Activated CD4-positive, alpha-beta T cell treated with anti-CD3 and anti-CD28 coated beads, Interleukin-2, amount 50 U/mL, for 16 hours (primary cell): ENCODE data around the gene PRKCE.

Experiments
- DNase-seq: peaks from one replicate; pipeline ENCODE4 v3.0.0-alpha.2; 2020

Gene PRKCE

DNA sequence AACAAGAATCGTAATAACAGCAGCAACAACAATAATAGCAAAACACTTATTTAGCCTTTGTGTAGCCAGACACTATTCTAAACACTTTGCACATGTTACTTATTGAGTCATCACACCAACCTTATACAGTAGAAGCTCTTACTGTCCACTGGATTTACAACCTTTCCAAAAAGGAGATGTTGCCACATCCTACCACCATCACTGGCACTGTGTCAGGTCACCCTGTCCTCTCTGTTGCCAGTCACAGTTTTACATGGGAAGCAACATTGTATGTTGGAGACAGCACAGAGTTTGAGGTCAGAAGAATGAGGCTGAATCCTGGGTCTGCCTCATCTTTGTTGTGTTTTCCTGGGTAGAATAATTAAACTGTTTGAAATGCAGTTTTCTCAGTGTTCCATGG lies 444.4 kb downstream of the PRKCE start:
- DNase-seq, result no peak

DNA sequence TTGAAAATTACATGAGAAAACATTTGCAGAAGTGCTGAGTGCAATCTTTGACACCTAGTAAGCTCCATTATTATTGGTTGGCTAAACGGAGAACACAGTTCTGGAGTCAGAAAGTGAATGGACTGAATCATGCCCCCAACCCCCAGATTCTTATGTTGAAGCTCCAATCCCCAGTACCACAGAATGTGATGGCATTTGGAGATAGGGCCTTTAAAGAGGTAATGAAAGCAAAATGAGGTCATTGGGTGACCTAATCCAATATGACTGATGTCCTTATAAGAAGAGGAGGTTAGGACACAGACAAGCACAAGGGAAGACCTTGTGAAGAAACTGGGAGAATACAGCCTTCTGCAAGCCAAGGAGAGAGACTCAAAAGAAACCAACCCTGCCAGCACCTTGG lies 444.8 kb downstream of the PRKCE start:
- no peak for DNase-seq

DNA sequence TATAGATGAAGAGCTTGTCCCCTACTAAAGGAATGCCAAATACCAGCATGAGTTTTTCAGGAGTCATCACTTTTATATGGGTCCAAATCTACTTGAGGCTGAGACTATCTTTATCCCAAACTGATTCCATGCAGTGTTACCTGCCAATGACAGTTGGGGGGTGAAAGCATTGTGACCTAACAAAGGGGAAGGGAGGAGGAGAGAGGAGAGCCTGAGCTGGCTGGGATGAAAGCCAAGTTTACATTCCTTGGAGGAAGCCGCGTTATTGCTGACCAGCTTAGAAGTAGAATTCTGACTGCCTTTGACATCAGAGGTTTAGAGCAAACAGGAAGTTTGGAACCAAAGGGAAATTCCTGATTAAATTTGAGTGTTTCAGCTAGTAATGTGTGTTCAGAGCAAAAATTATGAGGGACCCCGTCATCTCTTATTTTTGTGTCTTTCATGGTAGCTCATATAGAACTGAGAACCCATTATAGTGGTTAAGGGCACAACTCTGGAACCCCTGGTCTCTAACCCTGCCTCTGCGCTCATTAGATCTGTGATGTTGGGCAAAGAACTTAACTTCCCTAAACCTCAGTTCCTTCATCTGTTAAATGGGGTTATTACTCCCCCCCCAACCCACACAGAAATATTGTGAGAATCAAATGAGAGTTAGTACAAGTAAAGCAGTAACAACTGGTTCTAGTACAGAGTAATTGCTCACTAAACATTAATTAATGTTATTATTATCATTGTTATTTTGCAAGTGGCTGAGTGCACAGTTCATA lies 446.4 kb downstream of the PRKCE start:
- no peak for DNase-seq

DNA sequence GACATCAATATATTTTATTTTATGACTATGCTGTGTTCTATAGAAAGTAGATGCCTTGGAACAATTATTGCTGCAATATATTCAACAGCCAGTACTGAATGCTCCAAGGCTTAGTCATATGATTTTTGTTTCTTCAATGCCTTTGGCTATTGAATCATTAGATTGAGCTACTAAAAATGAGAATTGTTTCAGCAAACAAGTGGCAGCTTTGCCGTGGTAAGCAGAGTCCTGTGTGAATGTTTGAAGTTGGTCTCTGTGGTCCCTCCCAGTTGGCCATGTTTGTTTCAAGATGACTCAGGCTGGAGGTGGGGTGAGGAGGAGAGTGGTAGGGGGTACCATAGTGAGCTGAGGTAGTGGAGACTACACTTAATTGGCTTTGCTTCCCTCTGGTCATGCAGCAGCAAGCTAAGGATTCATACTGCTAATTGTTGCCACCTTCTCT lies 447.2 kb downstream of the PRKCE start:
- peak; percentile 67 for DNase-seq

DNA sequence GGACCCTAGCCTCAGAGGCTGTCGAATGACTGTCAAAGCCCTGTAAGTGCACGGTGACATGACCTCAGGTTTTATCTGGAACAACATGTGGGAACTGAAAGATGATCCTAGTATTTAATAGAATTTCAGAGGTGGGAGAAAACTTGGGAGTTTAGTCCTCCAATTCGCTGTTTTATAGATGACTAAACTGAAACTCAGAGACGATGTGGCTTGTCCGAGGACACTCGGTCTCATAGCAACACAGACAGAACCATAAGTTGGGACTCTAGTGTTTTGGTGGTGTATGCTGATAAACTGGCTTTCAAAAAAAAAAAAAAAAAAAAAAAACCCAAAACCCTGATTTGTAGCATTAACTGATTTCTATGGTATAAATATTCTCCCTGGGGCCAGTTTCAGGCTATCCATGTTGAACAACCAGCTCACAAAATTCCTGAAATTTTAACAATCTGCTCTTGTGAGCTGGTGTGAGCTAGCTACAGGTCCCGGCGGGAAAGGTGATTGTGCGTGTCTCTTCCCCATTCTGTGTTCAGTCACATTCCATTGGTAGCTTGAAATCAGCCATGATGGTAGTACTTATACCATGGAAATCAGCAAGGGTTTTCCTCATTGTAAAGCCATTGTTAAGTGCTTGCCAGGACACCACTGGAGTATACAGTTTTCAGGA lies 450.2 kb downstream of the PRKCE start:
- DNase-seq, result no peak

DNA sequence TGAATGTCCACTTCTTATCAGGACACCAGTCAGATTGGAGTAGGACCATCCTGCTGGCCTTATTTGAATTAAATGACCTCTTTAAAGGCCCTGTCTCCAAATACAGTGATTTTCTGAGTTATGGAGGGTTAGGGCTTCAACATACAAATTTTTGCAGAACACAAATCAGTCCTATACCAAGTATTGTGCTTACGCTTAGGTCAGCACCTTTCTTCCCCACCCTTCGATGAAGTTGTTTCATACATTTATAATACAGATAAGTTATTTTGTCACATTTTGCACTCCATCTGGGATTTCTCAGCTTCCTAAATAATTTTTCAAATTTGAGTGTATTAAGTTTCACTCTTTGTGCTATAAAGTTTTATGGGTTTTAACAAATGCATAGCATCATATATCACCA lies 455.2 kb downstream of the PRKCE start:
- DNase-seq, result no peak

DNA sequence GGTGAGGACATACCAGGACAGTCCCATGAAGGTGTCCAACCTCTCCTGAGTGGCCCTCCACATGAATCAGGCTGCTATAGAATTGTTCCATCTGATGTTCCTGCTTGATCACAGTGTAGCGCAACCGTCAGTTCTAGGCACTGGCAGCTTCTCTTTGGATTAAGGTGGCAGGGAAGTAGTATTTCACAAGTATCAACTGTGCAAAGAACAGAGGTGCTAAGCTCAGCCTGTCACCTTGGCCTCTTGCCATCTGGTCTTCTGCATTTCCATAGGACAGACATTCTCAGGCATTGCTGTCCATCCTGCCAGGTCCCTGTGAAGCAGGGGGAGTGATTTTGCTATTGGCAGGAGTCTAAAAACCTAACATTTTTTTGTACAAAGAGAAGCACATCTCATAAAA lies 463.5 kb downstream of the PRKCE start:
- DNase-seq, result no peak

DNA sequence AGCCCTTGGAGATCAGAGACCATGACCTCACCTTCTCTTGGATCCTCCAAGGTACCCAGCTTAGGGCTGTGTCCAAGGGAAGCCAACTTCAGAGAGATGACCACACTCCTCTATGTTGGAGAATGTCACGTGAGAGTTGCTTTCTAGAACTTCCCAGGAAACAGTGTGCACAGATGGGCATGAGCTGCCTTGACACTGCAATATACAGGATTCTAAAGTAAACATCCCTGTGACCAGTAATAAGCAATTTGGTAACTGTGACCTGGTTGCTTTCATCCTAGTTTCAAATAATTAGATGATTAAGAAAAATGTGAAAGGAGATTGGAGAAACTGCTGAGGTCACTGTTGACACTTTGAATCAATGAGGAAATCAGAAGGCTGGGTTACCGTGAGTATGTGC lies 464.7 kb downstream of the PRKCE start:
- DNase-seq, result no peak

DNA sequence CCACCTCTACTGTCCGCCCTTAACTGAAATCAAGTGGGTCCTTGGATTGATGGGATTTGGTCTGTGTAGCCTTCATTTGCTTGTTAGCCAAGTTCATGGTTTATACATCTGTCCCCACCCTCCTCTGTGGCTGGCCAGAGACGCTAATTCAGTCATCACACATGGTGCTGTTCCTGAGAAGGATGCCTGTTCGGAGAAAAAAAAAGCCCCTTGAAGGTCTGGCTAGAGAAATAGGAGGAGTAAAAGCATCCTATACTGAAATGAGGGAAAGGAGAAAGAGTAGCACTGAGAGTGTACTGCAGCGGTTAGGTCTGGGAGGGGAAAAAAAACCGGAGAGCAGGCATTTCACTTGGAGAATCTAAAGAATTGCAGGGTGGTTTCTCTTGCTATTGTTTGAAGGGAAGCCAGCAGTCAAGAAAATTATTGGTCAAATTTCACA lies 465.1 kb downstream of the PRKCE start:
- no peak for DNase-seq

DNA sequence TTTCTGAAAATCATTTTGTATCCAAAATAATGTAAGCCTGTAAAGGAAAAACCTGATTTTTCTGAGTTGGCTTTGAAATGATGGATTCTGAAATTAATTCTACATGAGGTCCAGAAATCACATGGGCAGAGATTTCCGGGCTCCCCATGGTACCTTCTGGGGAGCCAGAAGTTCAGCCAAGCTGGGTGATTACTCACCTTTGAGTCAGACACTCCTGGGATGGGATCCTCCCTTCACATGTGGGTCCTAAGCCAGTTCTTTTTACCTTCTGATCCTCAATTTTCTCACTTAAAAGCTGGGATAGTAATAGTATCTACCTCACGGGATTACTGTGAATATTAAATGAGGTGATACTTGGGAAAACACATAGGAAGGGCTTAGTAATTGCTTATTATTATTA lies 465.9 kb downstream of the PRKCE start:
- DNase-seq, result no peak

DNA sequence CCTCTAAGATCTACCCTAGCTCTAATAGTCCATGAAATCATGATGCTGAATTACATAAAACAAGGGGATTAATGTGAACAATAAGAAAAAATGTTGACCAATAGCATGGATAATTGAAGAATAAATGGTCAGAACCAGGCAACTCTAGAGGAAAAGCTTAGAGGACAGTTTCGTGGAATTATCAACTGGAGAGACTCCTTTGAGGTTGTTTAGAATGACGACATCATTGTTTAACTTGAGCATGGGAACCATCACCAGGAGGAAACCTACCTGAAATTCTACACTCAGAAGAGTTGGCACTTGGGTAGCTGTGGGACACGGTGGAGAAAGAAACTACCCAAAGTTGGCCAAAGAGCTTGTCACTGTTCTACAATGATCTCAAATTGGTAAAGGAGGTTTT lies 466.5 kb downstream of the PRKCE start:
- DNase-seq, result no peak

DNA sequence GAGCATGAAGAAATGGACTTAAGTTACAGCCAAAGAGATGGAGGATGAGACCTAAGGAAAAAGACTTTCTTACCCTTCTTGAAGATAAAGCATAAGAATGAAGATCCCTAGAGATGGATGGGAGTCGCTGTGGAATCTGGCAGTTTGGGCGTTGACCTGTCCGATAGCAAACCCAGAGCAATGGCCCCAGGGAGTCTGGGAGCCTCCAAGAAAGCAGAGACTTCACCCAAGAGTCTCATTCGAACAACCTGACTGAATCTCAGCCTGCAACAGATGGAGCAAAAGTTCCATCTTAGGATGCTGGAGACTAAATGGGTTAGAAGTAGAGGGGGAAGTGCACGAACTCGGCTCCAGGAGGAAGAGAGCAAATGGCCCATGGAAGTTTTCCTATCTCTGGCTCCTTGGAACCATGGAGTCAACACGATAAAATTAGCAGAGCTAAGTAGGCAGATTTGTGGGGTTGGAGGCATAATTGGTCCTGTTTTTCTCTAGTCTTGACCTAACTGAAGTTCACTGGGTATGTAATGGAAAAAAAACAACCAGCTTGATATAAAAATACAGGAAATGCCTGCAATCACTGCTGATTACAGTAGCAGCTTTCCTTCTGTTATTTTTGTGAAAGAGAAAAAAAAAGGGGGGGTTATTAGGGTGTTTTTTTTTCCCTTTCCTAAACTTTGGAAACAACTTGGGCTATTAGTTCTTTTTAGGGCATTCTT lies 467.3 kb downstream of the PRKCE start:
- DNase-seq, result no peak

DNA sequence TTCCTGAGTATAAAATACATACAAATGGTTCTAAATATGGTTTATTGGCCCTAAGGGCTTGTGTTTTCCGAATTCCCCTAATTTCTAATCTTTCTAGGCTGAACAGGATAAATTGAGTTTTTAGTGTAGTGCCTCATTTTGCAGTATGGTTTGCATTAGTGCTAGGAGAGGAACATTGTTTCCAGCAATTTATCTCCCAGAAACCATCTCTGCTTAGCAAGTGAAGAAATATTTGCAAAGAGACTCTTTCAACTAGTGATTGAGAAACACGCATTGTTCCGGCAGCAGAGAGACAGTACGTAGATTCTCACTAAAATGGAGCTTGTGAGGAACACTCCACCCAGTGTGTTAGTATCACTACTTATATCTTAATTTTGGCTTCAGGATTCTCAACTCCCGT lies 468.0 kb downstream of the PRKCE start:
- DNase-seq, result no peak

DNA sequence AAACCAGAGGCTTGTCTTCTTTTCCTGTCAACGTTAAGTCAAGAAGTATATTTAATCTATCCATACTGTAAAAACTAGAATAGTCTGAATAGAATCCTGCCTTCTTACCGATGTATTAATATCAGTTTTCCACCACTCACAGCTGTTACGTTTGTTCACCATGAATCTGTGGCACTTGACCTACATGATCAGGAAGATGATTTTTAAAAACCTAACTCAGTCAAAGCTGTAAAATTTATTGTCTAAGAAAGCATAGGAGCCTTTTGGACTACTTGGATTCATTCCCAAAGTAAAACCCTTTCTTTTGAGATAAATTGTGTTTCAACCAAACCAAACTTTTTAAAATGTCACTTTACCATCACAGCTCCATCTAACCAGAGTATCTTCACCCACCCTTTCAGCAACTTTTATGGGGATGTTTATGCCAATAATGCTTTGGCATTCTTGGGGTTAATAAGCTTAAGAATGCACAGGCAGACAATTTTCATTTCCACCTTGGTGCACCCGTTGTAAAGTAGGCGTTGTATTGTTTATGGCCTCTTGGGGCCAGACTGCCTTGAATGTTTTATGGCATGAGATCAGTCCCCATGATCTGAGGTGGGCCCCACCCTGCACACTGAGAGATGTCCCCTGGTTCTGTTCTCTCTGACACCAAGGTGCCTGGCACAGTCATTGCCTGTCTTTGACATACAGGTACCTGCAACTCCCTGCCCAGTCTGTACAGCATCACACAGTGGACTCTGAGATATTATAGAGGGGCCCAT lies 469.5 kb downstream of the PRKCE start:
- no peak for DNase-seq

DNA sequence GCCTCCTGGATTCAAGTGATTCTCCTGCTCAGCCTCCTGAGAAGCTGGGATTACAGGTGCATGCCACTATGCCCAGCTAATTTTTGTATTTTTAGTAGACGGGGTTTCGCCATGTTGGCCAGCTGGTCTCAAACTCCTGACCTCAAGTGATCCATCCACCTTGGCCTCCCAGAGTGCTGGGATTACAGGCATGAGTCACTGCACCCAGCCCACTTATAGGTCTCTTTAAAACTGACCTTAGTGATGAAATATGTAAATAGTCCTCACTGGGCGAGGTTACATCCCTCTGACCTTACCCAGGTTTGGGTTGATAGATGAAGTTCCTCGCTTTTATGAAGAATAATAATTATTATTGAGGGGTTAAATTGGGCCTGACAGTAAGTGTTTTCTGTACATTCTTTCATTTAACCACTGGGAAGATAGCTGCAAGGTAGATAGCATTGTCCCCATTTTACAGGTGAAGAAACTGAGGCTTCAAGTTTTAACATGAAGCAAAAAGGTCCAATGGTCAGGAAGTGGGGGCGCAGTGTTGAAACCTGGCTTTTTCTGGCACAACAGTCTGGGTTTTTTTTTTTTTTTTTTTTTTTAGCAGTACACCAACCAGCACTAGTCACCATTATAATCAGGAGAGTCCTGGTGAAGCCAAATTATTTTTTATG lies 471.0 kb downstream of the PRKCE start:
- DNase-seq, result no peak

DNA sequence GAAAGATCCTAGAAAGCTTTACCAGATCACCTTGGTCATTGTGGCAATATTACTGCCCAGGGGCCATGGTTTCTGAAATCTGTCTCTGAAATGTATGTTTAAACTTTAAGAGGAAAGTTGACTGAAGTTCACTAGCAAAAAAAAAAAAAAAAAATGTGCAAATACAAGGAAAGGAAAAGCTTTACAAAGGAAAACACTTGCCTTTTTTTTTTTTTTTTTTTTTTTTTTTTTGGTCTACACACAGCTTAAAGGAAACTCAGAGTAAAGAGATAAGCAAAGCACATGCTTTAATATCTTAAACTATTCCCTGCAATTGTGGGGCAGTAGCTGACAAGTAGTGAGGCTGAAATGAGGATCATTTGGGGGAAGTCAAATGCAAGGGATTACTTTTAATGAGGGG lies 471.5 kb downstream of the PRKCE start:
- no peak for DNase-seq

DNA sequence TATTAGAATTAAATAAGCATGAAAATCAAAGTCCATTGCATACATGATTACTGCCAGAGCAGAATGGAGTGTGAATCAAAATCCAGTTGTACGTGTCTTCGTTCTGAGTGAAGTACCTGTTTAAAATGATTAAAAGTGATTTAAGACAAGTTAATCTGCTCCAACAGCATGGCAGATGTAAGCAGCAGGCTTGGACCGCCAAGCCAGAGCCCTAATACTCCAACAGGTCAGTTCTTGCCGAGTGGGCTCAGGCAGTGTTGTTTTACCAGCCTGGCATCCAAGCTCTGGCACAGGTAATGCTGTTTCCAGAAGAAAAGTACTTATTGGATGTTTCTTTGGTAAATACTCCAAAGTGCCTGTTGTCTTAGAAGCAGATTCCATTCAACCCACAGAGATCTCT lies 474.3 kb downstream of the PRKCE start:
- no peak for DNase-seq

DNA sequence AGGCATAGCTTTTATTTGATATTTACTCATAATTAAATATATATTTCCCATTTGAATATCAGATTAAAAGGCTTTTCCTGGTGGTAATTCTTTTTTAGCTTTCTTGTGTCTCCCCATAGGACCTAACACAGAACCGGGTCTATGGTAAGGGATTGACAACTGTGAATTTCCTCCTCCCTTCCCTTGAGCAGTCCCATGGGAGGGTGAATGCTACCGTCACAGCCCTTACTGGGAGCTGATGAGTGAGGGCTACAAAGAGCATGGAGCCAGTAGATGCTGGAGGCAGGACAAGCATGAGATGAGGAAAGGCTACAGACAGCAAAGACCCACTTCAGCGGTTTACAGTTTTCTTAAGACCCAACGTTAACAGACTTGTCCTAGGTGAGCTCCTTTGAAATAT lies 475.1 kb downstream of the PRKCE start:
- no peak for DNase-seq

DNA sequence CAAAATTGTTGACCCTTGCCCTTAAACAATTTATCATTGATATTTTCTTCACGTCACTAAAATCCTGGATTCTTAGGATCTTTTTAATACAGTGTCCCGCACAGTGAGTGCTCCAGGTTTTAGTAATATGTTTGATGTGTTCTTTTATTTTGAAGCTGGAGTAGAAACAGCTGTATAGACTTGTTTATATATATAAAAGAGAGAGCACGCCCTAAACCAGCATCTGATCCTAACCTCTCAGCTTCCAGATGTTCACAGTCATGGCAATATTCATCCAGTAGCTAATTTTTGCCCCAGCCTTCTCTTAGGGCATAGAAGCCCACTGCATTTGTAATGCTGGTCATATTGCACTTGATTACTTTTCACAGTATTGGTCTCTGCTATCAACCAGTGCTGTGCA lies 475.7 kb downstream of the PRKCE start:
- DNase-seq, result no peak

DNA sequence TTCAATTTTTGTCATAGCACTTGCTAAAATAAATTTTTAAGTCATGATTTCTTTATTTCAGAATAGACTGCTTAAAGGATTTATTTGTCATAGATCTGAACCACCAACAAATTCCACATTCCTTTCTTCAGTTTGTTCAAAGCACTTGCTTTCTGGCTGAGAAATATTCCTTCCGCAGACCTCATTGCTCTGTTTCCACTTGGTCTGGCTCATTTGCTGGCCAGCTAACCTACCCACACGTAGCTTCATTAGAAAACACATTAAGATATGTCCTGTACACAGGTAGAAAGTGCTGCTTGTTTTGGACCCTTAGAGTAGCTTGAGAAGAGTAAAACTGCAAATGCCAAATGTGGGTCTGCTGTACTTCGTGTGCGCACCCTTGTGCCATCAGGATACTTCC lies 479.0 kb downstream of the PRKCE start:
- no peak for DNase-seq

DNA sequence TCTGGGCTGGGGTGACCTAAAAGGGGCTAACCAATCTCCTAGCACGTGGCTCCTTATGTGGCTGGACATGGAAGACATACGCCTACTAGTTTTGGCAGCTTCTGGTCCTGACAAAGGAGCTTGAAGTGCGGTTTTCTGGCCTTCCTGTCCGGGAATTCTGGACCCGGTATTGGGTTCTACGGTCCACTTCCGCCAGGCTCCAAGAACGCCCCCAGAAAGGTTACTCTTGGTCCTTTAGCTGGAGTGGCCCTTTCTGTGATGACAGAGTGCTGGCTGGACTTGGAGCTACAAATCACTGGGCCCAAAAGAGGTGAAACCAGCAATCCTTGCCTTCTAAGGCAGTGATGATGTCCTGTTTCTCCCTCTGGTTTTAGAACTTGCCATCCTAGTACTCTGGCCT lies 481.5 kb downstream of the PRKCE start:
- no peak for DNase-seq

DNA sequence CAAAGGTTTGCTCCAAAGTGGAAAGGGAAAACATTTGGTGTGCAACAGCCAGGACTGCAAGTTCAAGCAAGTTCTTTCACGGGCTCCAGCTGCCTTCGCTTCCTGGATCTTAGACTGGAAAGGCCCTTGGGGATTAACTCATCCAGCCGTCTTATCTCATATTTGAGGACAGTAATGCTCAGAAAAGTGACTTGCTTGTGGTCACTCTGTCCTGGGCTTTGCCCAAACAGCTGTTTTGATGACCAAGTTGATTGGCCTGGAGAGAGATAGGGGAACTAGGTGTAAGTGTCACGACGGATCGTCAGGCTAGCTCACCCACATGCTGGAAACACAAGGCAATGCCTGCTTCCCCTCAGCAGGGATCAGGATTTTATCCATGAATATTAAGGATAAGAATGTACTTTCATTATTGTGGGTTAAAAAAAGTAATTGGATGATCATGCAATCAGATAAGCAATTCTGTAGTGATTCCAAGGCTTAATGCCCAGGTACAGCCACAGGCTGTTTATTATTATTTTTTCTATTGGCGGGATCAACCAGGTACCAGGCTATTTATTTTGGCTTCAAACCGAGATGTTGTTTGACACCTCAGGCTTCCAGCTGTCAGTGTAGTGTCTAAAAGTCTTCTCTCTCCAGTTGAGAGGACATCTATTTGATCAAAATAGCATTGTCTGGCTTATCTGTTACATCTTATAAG lies 483.2 kb downstream of the PRKCE start:
- DNase-seq, result no peak
